Immature natural killer cell (primary cell): Measurements from ENCODE around the gene RAB20. TPM values are rescaled to one million over a fixed set of nuclear protein-coding genes. Genes with fewer than 3 reads are reported as not detected.

ENCODE experiments used
- DNase-seq, 3 donors: peaks; one replicate each; pipeline ENCODE4 v3.0.0; 2022; ENCODE audit warnings: mixed read lengths in 1 of 3
- H3K27ac Mint-ChIP-seq, 6 donors: one replicate each; pipeline ENCODE4 v1.8.0; 2020; ENCODE audit warnings: mixed read lengths in 6 of 6, mild to moderate bottlenecking in 5 of 6, inconsistent platforms in 4 of 6, moderate library complexity in 3 of 6
- H3K27me3 Mint-ChIP-seq, 3 donors: one replicate each; pipeline ENCODE4 v1.8.0; 2020 to 2021; ENCODE audit warnings: low read depth in 3 of 3, mild to moderate bottlenecking in 3 of 3, mixed read lengths in 3 of 3, moderate library complexity in 3 of 3, inconsistent platforms in 1 of 3
- H3K36me3 Mint-ChIP-seq, 3 donors: one replicate each; pipeline ENCODE4 v1.8.0; 2020; ENCODE audit warnings: mixed read lengths in 3 of 3, inconsistent platforms in 2 of 3, mild to moderate bottlenecking in 2 of 3
- H3K4me1 Mint-ChIP-seq, 2 donors: one replicate each; pipeline ENCODE4 v1.8.0; 2020; ENCODE audit warnings: inconsistent platforms in 2 of 2, mild to moderate bottlenecking in 2 of 2, mixed read lengths in 2 of 2, moderate library complexity in 1 of 2
- H3K4me3 Mint-ChIP-seq, 5 donors: one replicate each; pipeline ENCODE4 v1.8.0; 2020; ENCODE audit warnings: mild to moderate bottlenecking in 5 of 5, mixed read lengths in 5 of 5, inconsistent platforms in 3 of 5, moderate library complexity in 3 of 5
- H3K9me3 Mint-ChIP-seq, 6 donors: one replicate each; pipeline ENCODE4 v1.8.0; 2020; ENCODE audit warnings: mild to moderate bottlenecking in 6 of 6, mixed read lengths in 6 of 6, inconsistent platforms in 4 of 6, moderate library complexity in 3 of 6
- polyA plus RNA-seq, 3 donors: library from polyadenylated mRNA; unstranded; fragments of 300-500 nt; fragmentation: Illumina TruSeq; gene quantifications; one replicate each; pipeline ENCODE4 v1.2.3, GENCODE V29; 2021

The RAB20 gene
- polyA plus RNA-seq, 3 donors from 2014 or later: 0.39 to 2.7 (median 0.52) TPM

GRCh38 chr13:110583178-110583865 lies 21.8 kb upstream of the RAB20 start:
- H3K4me3 Mint-ChIP-seq: no peak overlapping the region
- peaks cover 0 to 4% (median 3%) of the 10 kb centered on the region in 3 donors for H3K27me3 Mint-ChIP-seq
- peaks cover 0 to 2% (median 0%) of the 10 kb centered on the region in 6 donors for H3K9me3 Mint-ChIP-seq
- H3K27ac Mint-ChIP-seq: no peak overlapping the region
- no peak for DNase-seq
- H3K4me1 Mint-ChIP-seq: no peaks in the 10 kb centered on the region
- H3K36me3 Mint-ChIP-seq: no peaks in the 10 kb centered on the region

DNA sequence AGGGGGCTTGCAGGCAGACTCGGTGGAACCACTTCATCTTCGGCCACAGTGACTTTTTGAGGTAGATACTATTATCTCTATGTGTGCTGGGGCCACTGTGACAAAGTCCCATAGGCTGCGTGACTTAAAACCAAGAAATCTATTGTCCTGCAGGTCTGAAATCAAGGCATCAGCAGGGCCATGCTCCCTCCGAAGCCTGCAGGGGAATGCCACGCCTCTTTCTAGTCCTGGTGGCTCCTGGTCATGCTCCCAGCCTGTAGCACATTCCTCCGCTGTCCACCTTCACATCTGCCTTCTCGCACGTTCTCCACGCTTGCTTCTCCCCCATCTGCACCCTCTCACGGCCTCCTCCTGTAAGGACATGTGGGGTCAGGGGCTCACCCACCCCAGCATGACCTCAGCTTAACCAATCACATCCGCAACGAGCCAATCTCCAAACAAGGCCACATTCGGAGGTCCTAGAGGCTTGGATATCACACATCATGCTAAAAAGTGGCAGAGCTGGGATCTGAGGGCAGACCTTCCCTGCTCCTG lies 21.0 kb upstream of the RAB20 start:
- peaks cover 0 to 2% (median 0%) of the 10 kb centered on the region in 6 donors for H3K9me3 Mint-ChIP-seq
- H3K36me3 Mint-ChIP-seq: no peaks in the 10 kb centered on the region
- peaks cover 0 to 7% (median 3%) of the 10 kb centered on the region in 3 donors for H3K27me3 Mint-ChIP-seq
- H3K4me1 Mint-ChIP-seq: no peaks in the 10 kb centered on the region
- no peak overlapping the region for H3K27ac Mint-ChIP-seq
- H3K4me3 Mint-ChIP-seq: no peak overlapping the region
- no peak for DNase-seq

GRCh38 chr13:110581506-110582185 lies 20.1 kb upstream of the RAB20 start:
- DNase-seq: no peak
- Mint-ChIP-seq H3K9me3 (peaks cover 0 to 2% (median 0%) of the 10 kb centered on the region in 6 donors), H3K27me3 (peaks cover 1 to 9% (median 8%) of the 10 kb centered on the region in 3 donors), H3K4me1 (no peaks in the 10 kb centered on the region), H3K27ac (no peak overlapping the region), H3K36me3 (no peaks in the 10 kb centered on the region), H3K4me3 (no peak overlapping the region)

GRCh38 chr13:110580800-110581199 lies 19.3 kb upstream of the RAB20 start:
- H3K9me3 Mint-ChIP-seq: peaks cover 0 to 2% (median 0%) of the 10 kb centered on the region in 6 donors
- H3K4me1 Mint-ChIP-seq: peaks cover 0 to 1% of the 10 kb centered on the region in 2 donors
- DNase-seq: no peak
- H3K36me3 Mint-ChIP-seq: no peaks in the 10 kb centered on the region
- no peak overlapping the region for H3K4me3 Mint-ChIP-seq
- no peak overlapping the region for H3K27ac Mint-ChIP-seq
- peaks cover 1 to 11% (median 8%) of the 10 kb centered on the region in 3 donors for H3K27me3 Mint-ChIP-seq

- Mint-ChIP-seq H3K27me3 (peaks cover 3 to 13% (median 8%) of the 10 kb centered on the region in 3 donors), H3K36me3 (no peaks in the 10 kb centered on the region), H3K27ac (no peak overlapping the region), H3K9me3 (peaks cover 0 to 2% (median 0%) of the 10 kb centered on the region in 6 donors), H3K4me3 (no peak overlapping the region), H3K4me1 (peaks cover 0 to 1% of the 10 kb centered on the region in 2 donors)
- no peak for DNase-seq
These were observed 16.8 kb upstream of the RAB20 start for GRCh38 chr13:110578363-110578762.

DNA sequence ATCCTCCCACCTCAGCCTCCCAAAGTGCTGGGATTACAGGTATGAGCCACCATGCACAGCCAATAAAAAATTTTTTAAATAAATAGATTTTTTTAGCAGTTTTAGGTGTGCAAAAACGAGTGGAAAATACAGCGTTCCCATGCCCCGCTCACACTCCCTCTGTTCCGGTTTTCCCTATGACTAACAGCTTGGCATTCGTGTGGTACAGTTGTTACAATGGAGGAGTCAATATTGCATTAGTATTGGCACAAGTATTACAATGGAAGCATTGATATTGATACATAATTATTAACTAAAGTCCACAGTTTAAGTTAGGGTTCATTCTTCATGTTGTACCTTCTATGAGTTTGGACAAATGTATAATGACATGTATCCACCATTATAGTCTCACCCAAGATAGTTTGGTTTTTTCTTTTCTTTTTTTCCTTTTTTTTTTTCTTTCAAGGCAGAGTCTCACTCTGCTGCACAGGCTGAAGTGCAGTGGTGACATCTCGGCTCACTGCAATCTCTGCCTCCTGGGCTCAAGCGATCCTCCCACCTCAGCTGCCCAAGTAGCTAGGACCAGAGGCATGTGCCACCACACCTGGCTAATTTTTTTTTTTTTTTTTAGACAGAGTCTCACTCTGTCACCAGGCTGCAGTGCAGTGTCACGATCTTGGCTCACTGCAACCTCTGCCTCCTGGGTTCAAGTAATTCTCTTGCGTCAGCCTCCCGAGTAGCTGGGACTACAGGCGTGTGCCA lies 15.4 kb upstream of the RAB20 start:
- no peaks in the 10 kb centered on the region for H3K36me3 Mint-ChIP-seq
- no peak overlapping the region for H3K27ac Mint-ChIP-seq
- peaks cover 0 to 1% of the 10 kb centered on the region in 2 donors for H3K4me1 Mint-ChIP-seq
- peaks cover 4 to 14% (median 8%) of the 10 kb centered on the region in 3 donors for H3K27me3 Mint-ChIP-seq
- DNase-seq: no peak
- H3K4me3 Mint-ChIP-seq: no peak overlapping the region
- H3K9me3 Mint-ChIP-seq: no peaks in the 10 kb centered on the region

DNA sequence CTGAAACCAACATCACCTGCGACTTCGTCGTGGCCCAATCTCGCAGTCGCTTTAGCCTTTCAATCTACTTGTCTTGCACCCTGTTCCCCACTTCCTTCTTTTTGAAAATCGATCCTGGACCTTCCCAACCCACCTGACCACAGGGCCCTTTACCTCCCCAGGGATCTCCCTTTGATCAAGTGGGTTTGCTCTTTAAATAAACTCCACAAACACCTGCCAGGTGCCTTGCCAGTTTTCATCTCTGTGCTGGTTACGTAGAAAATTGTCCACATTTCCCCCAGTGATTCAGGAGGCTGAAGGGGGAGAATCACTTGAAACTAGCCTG lies 14.5 kb upstream of the RAB20 start:
- no peak for DNase-seq
- Mint-ChIP-seq H3K36me3 (no peaks in the 10 kb centered on the region), H3K27me3 (peaks cover 4 to 13% (median 8%) of the 10 kb centered on the region in 3 donors), H3K4me3 (no peak overlapping the region), H3K27ac (no peak overlapping the region), H3K4me1 (peaks cover 0 to 1% of the 10 kb centered on the region in 2 donors), H3K9me3 (no peaks in the 10 kb centered on the region)

DNA sequence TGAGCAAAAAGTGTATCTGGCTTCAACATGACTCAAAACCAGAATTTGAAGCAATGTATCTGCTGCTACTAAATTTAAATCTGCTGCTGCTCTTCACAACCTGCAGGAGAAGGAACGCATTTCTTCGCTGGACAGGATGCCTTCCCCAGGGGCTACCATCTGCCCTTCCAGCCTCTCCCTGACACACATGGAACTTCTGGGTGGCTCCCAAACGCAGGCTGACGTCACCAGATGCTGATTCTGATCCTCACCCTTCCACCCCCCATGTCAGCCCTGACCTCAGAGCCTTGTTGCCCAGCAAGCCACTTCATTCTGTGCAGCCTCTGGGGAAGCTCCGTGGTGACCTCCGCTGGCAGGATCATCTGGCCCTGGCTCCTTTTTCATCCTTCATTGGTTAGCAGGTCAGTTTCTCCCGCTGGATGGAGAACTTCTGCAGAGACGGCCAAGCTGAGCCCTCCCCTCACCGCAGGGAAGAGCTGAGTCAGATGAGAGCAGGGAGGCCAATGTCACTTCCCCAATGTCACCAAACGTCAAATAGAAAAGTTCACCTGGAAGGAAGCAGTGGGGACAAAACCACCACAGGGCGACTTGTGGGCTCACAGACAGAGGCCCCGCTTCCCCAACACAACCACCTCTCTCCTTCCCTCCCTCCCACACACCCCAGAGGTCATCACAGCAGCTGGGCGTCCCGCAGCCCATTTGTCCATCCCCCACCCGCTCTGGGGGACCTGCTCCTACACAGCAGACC lies 14.0 kb upstream of the RAB20 start:
- Mint-ChIP-seq H3K4me3 (no peak overlapping the region), H3K36me3 (no peaks in the 10 kb centered on the region), H3K9me3 (no peaks in the 10 kb centered on the region), H3K27me3 (peaks cover 4 to 14% (median 8%) of the 10 kb centered on the region in 3 donors), H3K27ac (no peak overlapping the region), H3K4me1 (peaks cover 0 to 1% of the 10 kb centered on the region in 2 donors)
- DNase-seq: no peak

- H3K27ac Mint-ChIP-seq: no peak overlapping the region
These were observed 12.6 kb upstream of the RAB20 start for GRCh38 chr13:110574161-110574560.

DNA sequence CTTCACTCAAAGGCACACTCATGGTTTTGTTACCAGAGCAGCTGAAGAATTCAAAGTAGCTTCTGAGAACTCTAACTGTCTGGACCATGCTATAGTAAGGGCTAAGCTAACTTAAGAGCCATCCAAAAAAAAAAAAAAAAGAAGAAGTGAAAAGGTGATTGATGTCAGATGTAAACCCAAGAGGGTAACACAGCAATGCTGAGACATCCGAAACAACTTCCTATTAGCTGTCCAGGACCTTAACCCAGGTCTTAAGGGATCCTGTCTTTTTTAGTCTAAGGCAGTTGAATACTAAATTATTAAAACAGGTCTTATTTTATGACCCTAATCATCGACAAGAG lies 11.2 kb upstream of the RAB20 start:
- Mint-ChIP-seq H3K27ac (no peak overlapping the region), H3K9me3 (no peaks in the 10 kb centered on the region), H3K4me1 (peaks cover 0 to 1% of the 10 kb centered on the region in 2 donors), H3K27me3 (peaks cover 7 to 20% (median 11%) of the 10 kb centered on the region in 3 donors), H3K36me3 (no peaks in the 10 kb centered on the region), H3K4me3 (no peak overlapping the region)
- DNase-seq: no peak

More at GRCh38 chr13:110574161-110574560, 12.6 kb upstream of the RAB20 start:
- H3K36me3 Mint-ChIP-seq: no peaks in the 10 kb centered on the region
- H3K4me3 Mint-ChIP-seq: no peak overlapping the region
- H3K4me1 Mint-ChIP-seq: peaks cover 0 to 1% of the 10 kb centered on the region in 2 donors
- no peak for DNase-seq
- H3K27me3 Mint-ChIP-seq: peaks cover 4 to 15% (median 12%) of the 10 kb centered on the region in 3 donors
- H3K9me3 Mint-ChIP-seq: no peaks in the 10 kb centered on the region

DNA sequence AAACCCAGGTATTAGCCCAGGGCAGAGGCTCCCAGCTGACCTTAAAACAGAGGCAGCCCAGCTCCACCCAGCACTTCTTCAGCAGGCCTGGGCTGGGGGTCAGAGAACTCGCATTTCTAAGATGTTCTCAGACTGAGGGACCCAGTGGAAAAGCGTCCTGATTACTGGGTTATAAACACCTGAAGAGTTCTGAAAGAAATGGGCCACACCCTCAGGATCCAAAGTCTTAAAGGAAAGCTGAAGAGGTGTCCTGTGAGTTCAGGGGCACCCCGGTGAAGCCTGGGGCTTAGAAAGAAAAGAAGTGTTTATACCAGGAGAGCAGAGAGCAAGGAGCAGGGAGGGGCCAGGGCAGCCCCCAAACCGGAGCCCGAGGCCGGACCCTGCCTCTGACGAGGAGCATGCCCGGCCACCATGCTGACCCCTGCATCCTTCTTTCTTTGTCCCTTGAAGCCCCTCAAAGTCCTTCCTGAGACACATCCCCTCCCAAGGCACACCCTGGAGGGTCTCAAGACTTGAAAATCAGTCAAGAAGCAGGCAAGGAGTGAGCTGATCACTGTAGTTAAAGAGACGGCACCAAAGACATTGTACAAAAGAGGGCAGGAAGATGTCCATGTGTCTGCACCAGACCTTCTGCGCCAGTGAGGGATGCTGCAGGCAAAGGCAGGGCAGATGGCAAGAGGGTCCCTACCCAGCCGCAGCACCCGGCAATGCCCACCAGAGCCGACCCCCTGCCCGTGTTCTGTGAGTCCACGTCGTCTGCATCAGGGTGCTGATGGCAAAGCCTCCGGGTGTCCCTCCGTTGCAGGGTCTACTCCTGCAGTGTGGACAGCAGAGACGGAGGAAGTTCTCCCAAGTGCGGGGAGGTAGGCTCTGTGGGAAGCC lies 10.6 kb upstream of the RAB20 start:
- H3K4me3 Mint-ChIP-seq: no peak overlapping the region

DNA sequence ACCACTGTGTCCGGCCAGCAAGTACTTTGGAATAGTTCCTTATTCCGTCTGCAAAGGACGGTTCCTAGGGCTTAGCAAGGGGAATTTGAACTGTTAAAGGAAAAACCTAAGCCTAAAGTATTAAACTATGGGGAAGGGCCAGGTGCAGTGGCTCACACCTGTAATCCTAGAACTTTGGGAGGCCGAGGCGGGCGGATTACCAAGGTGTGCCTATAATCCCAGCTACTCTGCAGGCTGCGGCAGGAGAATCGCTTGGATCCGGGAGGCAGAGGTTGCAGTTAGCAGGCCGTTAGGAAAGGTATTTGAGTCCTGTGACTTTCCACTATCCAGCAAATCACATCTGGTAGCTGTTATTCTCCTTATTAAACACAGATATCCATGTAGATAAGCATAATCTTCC lies 9.4 kb upstream of the RAB20 start:
- H3K27me3 Mint-ChIP-seq: peaks cover 5 to 15% (median 5%) of the 10 kb centered on the region in 3 donors

More for the DNA sequence above, 10.6 kb upstream of the RAB20 start:
- Mint-ChIP-seq H3K27me3 (peaks cover 5 to 18% (median 7%) of the 10 kb centered on the region in 3 donors), H3K4me1 (peaks cover 0 to 1% of the 10 kb centered on the region in 2 donors), H3K9me3 (no peaks in the 10 kb centered on the region), H3K36me3 (no peaks in the 10 kb centered on the region), H3K27ac (no peak overlapping the region)
- DNase-seq: no peak

More for the DNA sequence above, 9.4 kb upstream of the RAB20 start:
- H3K4me3 Mint-ChIP-seq: no peak overlapping the region
- no peak overlapping the region for H3K27ac Mint-ChIP-seq
- no peak for DNase-seq
- no peaks in the 10 kb centered on the region for H3K36me3 Mint-ChIP-seq
- no peaks in the 10 kb centered on the region for H3K4me1 Mint-ChIP-seq
- H3K9me3 Mint-ChIP-seq: no peaks in the 10 kb centered on the region
